K562 (cell line): Measurements from ENCODE around the gene PDCL3. TPM values are rescaled to one million over a fixed set of nuclear protein-coding genes. Genes with fewer than 3 reads are reported as not detected.

Experiments used
- CBX2 ChIP-seq: fragments of 200-600 bp; sonication (generic); IDR thresholded peaks from one replicate; pipeline ENCODE4 v1.6.1; 2012; ENCODE audit warnings: mild to moderate bottlenecking, low read length, inconsistent platforms; ENCODE audit not compliant: insufficient read depth, poor library complexity, severe bottlenecking
- EP300 ChIP-seq: IDR thresholded peaks from 2 replicates; pipeline ENCODE4 v1.6.1; 2012; ENCODE audit warnings: low read length, improper control_type of control experiment
- EWSR1 ChIP-seq: fragments of 450-650 bp; IDR thresholded peaks from 2 replicates; pipeline ENCODE4 v1.6.1; 2018; ENCODE audit warnings: borderline replicate concordance, mild to moderate bottlenecking, low read depth, moderate library complexity; ENCODE audit not compliant: partially characterized antibody
- FOXK1 ChIP-seq: sonication (generic); formaldehyde crosslinking; IDR thresholded peaks from 2 replicates; pipeline ENCODE4 v1.8.0; 2022; ENCODE audit warnings: missing genetic modification reagents, mild to moderate bottlenecking, borderline replicate concordance
- GABPA ChIP-seq: fragments of 200-800 bp; sonication (Bioruptor generic); conservative IDR thresholded peaks from 2 replicates; pipeline ENCODE4 v1.6.1; 2016; ENCODE audit warnings: low read depth, missing genetic modification characterization, missing compliant biosample characterization
- GABPB1 ChIP-seq: sonication (generic); formaldehyde crosslinking; IDR thresholded peaks from 2 replicates; pipeline ENCODE4 v1.8.0; 2022; ENCODE audit warnings: mild to moderate bottlenecking, missing genetic modification reagents
- LEF1 ChIP-seq: fragments of 450-650 bp; IDR thresholded peaks from 2 replicates; pipeline ENCODE4 v1.6.1; 2016; ENCODE audit warnings: mild to moderate bottlenecking
- NR4A1 ChIP-seq, 2 experiments: fragments of 250-450 bp in 1 of 2; fragments of 450-650 bp in 1 of 2; sonication (Bioruptor Pico) in 1 of 2; IDR thresholded peaks; 2 replicates each; pipeline versions ENCODE4 v1.4.0 to v1.6.1; 2016 to 2020; ENCODE audit warnings: mild to moderate bottlenecking in 2 of 2, missing compliant biosample characterization in 1 of 2, missing genetic modification characterization in 1 of 2, moderate library complexity in 1 of 2
- SMARCB1 ChIP-seq: IDR thresholded peaks from 2 replicates; pipeline ENCODE4 v1.6.1; 2011; ENCODE audit warnings: improper control_type of control experiment, low read depth; ENCODE audit not compliant: insufficient read length
- ZNF584 ChIP-seq: fragments of 200-800 bp; sonication (Bioruptor generic); IDR thresholded peaks from 2 replicates; pipeline ENCODE4 v1.6.1; 2016; ENCODE audit warnings: low read depth, mild to moderate bottlenecking, missing genetic modification characterization, missing compliant biosample characterization
- polyA plus RNA-seq, 8 experiments: library from polyadenylated mRNA; depleted of rRNA in 4 of 8; stranded (reverse) in 5 of 8; unstranded in 3 of 8; fragments of >200 nt; fragmentation: Nextera tagmentation in 2 of 8; fragmentation: Illumina TruSeq in 1 of 8; extraction: Ambion mirVana in 2 of 8; extraction: Trizol in 1 of 8; gene quantifications; 2 replicates each; pipeline versions ENCODE4 v1.2.1 to v1.2.3, GENCODE V29; 2011 to 2014; ENCODE audit warnings: inconsistent platforms in 1 of 8, missing spikeins in 1 of 8
- total RNA-seq, 7 experiments: library from RNA; depleted of rRNA in 6 of 7; stranded (reverse); fragments of >200 nt in 6 of 7; fragmentation: Illumina TruSeq in 2 of 7; extraction: Trizol in 2 of 7; gene quantifications; 2 replicates each; pipeline versions ENCODE4 v1.2.1 to v1.2.3, GENCODE V29; 2011 to 2021; ENCODE audit warnings: low replicate concordance in 1 of 7
- TF ChIP-seq, protein P1 (sequence below): fragments of 200-400 bp; formaldehyde crosslinking; IDR thresholded peaks from 2 replicates; pipeline ENCODE4 v1.6.1; 2017; ENCODE audit warnings: mild to moderate bottlenecking, low read depth, low read length, moderate library complexity
- TF ChIP-seq, protein P2 (sequence below): fragments of 150-350 bp; IDR thresholded peaks from 2 replicates; pipeline ENCODE4 v1.6.1; 2014; ENCODE audit warnings: low read depth, mild to moderate bottlenecking, low read length, borderline replicate concordance
- TF ChIP-seq, protein P3 (sequence below): fragments of 450-650 bp; IDR thresholded peaks from 2 replicates; pipeline ENCODE4 v1.6.1; 2018; ENCODE audit not compliant: partially characterized antibody
- TF ChIP-seq, protein P4 (sequence below): fragments of 250-450 bp; sonication (Bioruptor Pico); IDR thresholded peaks from 2 replicates; pipeline ENCODE4 v1.8.0; 2022; ENCODE audit warnings: inconsistent platforms

PDCL3 gene
- total and polyA plus RNA-seq, 9 of the 15 experiments (the other 6 are each of a cell fraction or from before 2014, with no cell fraction given), result 16.6 to 76.7 (median 26.9) TPM

DNA sequence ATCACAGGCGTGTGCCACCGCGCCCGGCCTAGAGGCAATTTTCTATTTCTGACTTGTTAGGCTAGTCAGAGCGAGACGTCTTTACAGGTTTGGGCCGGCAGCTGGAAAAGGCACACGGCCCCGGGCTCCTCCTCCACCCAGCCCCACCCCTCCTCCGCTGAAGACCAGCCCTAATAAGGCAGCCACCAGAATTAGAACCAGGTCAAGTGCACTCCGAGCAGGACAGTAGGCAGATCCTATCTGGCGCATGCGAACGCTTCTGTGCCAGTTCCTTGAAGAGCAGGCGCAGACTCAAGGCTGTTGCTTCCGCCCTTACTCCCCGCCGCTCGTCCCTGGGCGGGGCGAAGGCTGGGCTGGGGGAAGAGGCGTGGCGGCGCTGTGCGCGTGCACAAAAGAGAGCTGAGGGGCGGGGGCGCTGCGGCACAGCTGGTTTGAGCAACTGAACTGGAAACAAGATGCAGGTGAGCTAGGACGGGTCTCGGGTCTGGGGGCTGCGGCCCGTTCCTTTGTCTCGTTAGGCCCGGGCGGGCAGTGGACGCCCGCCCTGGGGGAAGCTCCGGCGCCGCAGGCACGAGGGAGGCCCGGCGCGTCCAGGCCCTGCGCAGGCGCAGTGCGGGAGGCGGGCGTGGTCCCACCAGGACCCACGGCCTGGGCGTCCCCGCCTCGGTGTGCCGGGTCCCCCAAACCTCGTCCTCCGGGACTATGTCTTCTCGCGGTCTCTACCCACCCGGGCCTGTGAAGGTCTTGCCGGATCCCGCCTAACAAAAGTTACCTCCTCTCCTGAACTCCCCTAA, at the start of gene PDCL3 (continued):
- TF ChIP-seq EWSR1, result no peak
- TF ChIP-seq, protein P1, sequence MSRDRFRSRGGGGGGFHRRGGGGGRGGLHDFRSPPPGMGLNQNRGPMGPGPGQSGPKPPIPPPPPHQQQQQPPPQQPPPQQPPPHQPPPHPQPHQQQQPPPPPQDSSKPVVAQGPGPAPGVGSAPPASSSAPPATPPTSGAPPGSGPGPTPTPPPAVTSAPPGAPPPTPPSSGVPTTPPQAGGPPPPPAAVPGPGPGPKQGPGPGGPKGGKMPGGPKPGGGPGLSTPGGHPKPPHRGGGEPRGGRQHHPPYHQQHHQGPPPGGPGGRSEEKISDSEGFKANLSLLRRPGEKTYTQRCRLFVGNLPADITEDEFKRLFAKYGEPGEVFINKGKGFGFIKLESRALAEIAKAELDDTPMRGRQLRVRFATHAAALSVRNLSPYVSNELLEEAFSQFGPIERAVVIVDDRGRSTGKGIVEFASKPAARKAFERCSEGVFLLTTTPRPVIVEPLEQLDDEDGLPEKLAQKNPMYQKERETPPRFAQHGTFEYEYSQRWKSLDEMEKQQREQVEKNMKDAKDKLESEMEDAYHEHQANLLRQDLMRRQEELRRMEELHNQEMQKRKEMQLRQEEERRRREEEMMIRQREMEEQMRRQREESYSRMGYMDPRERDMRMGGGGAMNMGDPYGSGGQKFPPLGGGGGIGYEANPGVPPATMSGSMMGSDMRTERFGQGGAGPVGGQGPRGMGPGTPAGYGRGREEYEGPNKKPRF, result no peak
- TF ChIP-seq, protein P2, sequence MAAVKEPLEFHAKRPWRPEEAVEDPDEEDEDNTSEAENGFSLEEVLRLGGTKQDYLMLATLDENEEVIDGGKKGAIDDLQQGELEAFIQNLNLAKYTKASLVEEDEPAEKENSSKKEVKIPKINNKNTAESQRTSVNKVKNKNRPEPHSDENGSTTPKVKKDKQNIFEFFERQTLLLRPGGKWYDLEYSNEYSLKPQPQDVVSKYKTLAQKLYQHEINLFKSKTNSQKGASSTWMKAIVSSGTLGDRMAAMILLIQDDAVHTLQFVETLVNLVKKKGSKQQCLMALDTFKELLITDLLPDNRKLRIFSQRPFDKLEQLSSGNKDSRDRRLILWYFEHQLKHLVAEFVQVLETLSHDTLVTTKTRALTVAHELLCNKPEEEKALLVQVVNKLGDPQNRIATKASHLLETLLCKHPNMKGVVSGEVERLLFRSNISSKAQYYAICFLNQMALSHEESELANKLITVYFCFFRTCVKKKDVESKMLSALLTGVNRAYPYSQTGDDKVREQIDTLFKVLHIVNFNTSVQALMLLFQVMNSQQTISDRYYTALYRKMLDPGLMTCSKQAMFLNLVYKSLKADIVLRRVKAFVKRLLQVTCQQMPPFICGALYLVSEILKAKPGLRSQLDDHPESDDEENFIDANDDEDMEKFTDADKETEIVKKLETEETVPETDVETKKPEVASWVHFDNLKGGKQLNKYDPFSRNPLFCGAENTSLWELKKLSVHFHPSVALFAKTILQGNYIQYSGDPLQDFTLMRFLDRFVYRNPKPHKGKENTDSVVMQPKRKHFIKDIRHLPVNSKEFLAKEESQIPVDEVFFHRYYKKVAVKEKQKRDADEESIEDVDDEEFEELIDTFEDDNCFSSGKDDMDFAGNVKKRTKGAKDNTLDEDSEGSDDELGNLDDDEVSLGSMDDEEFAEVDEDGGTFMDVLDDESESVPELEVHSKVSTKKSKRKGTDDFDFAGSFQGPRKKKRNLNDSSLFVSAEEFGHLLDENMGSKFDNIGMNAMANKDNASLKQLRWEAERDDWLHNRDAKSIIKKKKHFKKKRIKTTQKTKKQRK, result no peak
- TF ChIP-seq, protein P3, sequence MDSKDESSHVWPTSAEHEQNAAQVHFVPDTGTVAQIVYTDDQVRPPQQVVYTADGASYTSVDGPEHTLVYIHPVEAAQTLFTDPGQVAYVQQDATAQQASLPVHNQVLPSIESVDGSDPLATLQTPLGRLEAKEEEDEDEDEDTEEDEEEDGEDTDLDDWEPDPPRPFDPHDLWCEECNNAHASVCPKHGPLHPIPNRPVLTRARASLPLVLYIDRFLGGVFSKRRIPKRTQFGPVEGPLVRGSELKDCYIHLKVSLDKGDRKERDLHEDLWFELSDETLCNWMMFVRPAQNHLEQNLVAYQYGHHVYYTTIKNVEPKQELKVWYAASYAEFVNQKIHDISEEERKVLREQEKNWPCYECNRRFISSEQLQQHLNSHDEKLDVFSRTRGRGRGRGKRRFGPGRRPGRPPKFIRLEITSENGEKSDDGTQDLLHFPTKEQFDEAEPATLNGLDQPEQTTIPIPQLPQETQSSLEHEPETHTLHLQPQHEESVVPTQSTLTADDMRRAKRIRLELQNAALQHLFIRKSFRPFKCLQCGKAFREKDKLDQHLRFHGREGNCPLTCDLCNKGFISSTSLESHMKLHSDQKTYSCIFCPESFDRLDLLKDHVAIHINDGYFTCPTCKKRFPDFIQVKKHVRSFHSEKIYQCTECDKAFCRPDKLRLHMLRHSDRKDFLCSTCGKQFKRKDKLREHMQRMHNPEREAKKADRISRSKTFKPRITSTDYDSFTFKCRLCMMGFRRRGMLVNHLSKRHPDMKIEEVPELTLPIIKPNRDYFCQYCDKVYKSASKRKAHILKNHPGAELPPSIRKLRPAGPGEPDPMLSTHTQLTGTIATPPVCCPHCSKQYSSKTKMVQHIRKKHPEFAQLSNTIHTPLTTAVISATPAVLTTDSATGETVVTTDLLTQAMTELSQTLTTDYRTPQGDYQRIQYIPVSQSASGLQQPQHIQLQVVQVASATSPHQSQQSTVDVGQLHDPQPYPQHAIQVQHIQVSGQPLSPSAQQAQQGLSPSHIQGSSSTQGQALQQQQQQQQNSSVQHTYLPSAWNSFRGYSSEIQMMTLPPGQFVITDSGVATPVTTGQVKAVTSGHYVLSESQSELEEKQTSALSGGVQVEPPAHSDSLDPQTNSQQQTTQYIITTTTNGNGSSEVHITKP, result peak; percentile 51
- TF ChIP-seq FOXK1 (CRISPR knock-in tag), result no peak
- TF ChIP-seq, protein P4, sequence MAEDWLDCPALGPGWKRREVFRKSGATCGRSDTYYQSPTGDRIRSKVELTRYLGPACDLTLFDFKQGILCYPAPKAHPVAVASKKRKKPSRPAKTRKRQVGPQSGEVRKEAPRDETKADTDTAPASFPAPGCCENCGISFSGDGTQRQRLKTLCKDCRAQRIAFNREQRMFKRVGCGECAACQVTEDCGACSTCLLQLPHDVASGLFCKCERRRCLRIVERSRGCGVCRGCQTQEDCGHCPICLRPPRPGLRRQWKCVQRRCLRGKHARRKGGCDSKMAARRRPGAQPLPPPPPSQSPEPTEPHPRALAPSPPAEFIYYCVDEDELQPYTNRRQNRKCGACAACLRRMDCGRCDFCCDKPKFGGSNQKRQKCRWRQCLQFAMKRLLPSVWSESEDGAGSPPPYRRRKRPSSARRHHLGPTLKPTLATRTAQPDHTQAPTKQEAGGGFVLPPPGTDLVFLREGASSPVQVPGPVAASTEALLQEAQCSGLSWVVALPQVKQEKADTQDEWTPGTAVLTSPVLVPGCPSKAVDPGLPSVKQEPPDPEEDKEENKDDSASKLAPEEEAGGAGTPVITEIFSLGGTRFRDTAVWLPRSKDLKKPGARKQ (CRISPR knock-in tag), result no peak
- TF ChIP-seq EP300, result peak; percentile 43; the same call in 1 of the 2 replicates
- TF ChIP-seq GABPA (tag), result peak; percentile 90
- no peak for TF ChIP-seq NR4A1 (CRISPR knock-in tag; IDR thresholded peaks at IDR 0.05)
- no peak for TF ChIP-seq NR4A1 (tag; IDR thresholded peaks at IDR 0.05)
- peak; percentile 86 for TF ChIP-seq GABPB1 (CRISPR knock-in tag)
- TF ChIP-seq CBX2, result no peak
- TF ChIP-seq ZNF584, result no peak
- TF ChIP-seq LEF1, result peak; percentile 24; the same call in 1 of the 2 replicates
- TF ChIP-seq SMARCB1, result no peak
